ENCODE measurements around the gene GNAZ.
"Not testable (repeated sequence)": the region's sequence is repeated elsewhere in the genome, so short reads cannot be mapped to it uniquely, and the experiment has no call there.

GNAZ gene

DNA sequence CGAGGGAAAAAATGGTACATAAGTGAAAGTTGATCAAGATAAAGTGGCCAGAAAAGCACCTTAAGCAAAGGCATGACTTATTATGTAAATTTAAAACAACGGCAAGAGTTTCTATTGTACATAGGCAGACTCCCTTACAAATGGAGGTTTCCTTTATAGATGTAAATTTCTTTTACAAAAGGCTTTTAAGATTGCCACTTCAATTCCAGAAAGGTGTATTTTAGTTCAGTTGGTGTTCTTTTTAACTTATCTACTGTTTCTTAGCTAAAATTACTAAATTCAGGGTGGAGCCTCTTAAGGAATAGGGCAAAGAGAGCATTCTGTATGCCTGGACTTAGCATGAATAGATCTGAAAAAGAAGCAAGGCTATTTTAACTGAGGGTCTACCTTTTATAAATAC, 24.9 kb upstream of the GNAZ start:
- no peak for DNase-seq

DNA sequence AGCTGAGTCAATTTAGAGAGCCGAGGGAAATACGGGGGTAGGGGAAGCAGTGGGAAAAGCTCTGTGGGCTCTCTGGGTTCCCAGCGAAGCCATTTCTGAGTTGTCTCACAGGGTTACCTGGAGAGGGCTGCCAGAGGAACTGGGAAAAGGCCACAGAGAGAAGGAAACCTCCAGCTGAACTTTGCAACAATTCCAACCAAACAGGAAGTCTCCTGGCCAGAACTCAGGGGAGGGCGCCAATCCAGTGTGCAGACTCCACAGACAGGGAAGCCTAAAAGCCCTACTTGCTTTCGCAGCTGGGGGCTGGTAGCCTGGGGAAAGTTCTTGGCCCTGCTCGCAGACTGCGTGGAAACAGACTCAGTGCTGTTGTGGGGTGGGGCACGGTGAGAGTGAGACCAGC, 23.1 kb upstream of the GNAZ start:
- no peak for DNase-seq

DNA sequence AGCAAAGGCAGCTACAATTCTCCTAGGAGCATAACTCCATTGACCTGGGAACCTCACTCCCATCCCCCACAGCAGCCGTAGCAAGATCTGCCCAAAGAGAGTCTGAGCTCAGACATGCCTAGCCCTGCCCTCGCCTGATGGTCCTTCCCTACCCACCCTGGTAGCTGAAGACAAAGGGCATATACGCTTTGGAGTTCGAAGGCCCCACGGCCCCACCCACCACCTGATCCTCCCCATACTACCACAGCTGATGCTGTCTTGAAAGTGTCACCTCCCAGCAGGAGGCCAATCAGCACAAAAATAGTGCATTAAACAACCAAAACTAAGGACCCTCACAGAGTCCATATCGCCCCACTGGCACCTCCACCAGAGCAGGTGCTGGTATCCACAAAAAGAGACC, 22.6 kb upstream of the GNAZ start:
- DNase-seq = no peak

DNA sequence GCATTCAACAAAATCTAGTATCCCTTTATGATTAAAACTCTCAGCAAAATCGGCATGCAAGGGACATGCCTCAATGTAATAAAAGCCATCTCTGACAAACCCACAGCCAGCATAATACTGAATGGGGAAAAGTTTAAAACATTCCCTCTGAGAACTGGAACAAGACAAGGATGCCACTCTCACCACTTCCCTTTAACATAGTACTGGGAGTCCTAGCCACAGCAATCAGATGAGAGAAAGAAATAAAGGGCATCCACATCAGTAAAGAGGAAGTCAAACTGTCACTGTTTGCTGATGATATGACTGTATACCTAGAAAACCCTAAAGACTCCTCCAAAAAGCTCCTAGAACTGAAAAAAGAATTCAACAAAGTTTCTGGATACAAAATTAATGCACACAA, 19.8 kb upstream of the GNAZ start:
- DNase-seq = not testable (repeated sequence)

DNA sequence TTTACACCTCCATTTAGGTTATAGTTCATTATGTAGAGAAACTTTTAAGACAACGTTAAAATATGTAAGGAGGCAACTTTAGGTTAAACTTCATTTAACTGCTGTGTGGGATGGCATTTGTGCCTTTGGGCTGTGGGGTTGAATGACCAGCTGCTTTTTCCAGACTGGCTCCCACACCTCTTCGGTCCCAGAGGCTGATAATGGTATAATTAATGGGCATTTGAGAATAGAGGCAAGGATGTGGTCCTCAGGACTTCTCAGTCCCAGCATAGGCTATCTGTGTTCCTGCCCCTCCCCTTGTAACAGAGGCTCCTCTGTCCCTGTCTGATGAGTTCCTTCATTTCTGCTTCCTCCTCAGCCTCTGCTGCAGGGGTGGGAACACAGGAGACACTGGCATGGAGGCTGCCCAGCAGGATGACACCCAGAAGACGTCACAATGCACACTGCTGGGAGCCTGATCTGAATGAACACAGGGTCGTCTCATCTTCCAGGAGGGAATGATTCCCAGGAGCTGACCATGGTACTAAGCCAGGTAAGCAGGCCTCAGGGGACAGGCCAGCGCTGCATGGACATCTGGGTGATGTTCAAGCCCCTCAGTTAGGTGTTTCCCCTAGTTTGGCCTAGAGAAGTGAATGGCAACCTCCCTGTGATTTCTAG, 17.1 kb upstream of the GNAZ start:
- no peak for DNase-seq

DNA sequence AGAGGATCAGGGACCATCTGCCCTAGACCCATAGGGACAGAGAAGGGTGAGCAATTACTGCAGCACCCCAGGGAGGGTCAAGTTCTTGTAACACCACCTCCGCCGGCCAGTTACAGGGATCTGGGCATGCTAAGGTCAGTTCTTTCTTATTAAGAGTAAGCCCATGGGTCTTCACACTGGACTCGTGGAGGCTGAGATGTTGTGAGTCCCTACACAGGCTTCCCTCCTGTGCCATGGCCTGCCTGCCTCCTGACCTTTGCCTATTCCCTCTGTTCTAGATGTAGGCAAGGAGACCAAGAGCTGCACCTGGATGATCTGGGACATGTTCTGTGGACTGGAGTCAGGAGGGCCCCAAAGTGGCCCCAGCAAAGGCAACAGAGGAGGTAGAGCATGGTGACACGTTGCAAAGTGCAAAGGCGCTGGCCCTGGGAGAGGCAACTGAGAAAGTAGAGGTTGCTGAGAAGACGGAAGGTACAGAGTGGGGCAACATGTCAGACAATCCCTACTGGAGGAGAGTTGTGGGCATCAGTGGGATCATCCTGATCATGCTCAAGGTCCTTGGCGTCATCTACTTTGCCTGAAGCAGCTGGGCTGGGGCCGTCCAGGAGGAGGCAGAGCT, 16.3 kb upstream of the GNAZ start:
- no peak for DNase-seq

DNA sequence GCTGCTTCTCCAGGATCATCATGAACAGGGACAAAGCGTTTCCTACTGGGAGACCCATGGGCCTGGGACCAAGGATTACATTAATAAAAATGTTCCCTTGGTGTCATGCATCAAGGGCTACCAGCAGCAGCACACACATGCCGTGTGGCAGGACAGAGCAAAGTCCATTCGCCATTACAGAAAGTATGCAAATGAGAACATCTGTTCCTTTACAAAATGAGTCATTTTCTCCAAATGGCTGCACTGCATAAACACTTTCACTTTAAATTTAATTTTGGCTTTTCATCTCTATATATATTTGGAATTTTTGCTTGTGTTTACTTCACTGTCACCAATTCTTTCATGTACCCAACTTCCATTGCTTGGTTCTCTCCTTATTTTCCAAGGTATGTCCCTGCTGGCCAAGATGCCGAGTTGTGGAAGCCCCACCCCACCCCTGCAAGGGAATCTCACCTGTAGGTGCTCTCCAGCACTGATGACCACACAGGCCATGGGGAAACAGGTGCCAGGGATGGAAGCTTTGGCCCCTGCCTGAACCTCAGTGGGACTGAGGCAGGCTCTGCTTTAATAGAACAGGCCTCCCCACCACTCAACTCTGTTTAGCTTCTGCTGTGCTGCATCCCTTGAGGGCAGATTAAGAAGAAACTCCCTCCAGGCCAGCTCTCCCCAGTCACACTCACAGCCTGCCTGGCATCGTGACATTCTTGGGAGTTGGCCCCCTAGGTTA, 15.6 kb upstream of the GNAZ start:
- DNase-seq = no peak

DNA sequence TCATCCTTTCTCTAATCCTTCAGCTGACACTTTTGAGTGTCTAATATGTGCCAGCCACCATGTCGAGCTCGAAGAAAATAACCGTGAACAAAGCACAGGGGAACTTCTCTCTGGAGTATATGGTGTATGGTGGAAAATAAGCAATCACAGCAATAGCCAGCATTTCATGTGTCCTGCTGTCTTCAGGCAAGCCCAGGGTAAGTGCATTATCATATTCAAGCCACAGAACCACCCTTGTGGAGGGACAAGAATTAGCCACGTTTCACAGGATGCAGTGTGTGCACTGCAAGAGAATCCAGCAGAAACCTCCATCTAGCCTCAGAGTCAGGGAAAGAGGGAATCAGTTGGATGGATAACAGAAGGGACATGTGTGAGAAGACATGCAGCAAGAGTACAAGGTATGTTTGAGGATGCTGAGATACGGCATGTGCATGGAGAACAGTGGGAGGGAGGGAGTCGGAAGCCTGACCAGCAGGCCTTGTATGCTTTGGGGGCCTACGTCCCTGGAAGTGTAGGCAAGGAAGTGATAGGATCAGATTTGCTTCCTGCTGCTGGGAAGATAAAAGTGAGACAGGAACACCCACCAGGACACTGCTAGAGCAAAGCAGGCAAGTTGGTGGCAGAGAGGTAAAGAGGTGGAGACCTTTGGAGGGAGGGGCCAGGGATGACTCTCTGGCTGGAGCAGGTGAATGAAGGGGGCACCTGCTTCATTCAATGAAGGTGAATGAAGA, 14.7 kb upstream of the GNAZ start:
- no peak for DNase-seq

DNA sequence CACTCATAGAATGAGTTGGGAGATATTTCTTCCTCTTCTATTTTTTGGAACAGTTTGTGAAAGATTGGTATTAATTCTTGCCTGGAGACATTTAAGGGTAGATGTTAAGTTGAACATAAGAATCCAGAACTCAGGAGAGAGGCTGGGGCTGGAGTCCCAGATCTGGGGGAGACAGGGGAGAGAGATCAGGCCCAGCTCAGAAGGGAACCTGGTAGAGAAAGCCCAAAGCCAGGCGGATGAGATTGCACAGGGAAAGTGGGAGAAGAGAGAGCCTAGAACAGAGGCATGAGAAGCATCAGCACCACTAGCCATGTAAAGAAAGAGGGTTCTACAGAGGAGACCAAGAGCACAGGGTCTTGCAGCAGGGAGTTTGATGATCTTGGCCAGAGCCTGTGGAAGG, 13.0 kb upstream of the GNAZ start:
- no peak for DNase-seq

DNA sequence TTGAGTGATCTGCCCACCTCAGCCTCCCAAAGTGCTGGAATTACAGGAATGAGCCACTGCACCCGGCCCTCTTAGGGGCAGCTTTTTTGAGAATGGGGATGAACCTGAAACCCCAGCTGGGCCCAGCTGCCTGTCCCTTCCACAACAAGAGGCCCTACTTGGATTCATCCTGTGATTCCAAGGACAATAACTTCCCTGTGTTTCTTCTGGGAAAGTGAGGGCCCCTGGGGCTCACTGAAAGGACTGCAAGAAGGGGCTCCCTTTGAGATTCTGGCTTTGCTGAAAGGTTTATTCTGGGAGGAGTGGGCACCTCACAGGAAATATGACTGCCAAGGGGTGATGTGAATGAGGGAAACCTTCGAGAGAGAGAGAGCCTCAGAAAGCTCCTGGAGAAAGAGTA, 12.3 kb upstream of the GNAZ start:
- no peak for DNase-seq

DNA sequence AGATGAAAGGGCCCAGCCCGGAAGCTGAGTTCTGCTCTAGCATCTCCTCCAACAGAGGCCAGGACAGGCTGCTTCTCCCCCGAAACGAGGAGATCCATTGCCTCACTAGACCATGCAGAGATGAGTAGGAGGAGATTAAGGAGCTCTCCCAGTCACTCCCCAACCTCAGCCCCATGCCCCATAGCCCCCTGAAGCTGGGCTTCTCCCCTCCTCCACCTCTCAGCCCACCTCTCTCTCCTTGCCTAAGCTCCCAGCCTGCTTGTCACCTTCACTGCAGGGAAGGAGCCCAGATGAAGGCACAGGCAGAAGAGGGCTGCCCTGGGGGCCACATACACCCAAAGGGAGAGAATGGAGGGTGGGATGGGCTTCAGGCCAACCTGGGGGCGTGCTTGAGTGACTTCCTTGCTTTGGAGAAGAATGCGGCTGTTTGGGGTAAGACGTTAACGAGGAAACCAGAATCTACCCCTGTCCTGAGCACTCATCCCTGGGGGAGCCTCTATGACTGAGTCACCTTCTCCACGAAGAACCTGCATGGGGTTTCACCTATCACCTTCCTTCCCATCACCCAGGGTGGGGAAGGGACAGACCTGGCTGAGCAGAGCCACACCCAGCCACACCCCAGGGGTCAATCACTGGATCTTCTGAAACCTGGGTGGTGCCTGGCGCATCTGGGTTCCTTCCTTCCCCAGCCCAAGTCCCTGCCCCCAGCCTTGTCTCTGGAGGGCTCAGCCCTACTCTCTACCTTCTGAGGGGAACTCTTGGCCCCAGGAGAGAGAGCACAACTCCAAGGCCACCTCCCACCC, 11.6 kb upstream of the GNAZ start:
- DNase-seq = no peak

DNA sequence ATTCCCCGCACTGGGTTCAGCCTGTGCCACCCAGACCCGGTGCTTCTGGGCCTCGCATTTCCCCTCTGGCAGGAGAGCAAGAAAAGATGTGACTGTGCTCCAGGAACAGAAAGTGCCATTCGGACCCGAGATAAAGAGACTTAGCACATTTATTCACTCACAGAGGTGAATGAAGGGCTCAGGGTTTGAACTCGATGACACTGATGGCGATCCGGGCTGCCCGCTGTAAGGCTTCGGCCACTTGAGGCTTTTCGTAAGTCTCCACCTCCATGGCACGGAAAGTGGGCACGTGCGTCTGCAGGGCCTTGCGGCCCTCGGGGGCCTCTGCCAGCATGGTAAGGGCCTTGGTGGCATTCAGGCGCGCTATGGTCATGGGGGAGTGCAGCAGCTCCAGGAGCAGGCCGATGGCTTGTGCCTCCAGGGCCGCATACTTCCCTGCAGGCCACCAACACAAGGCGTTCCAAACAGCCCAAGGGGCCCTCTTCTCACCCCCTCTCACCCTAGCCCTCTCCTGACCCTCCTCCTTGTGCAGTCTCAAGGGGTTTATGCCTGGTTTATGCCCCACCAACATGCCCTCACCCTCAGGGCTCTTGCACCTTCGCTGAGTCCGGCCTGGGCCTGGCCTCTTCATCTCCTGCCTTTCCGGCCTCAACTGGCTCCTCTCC, 10.9 kb upstream of the GNAZ start:
- DNase-seq = no peak

DNA sequence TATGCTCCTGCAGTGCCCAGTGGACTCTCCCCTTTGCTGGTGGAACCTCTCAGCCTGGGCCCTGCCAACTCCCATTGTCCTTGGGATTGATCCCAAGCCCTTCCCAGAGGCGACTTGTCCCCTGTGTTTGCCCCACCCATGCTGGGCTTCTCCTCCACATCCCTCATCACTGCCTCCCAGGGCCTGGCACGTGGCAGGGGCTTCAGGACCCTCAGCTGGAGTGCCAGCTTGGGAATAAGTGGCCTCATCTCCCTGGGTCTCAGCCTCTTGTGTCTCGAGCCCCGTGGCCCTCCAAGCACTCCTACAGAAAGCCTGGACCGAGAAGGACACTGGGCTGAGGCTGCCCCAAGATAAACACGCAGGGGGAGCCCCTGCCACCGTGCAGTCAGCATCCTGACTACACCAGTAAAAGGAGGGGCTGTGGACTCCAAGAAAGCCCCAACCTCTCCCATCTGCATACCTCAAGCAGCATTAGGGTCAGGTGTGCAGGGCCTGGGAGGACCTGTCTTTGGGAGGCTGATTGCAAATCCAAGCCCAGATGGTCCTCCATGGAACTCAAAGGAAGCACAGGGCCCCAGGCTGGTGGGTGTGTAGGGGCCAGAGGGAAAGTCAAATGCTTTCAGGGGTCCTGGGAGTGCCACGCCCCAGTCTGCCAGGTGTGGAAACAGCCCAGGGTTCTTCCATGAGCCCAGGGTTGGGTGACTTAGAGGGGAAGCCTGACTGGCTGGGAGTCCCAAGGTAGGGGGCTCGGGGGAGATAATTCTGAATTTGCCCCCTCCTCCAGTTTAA, 9.5 kb upstream of the GNAZ start:
- no peak for DNase-seq

DNA sequence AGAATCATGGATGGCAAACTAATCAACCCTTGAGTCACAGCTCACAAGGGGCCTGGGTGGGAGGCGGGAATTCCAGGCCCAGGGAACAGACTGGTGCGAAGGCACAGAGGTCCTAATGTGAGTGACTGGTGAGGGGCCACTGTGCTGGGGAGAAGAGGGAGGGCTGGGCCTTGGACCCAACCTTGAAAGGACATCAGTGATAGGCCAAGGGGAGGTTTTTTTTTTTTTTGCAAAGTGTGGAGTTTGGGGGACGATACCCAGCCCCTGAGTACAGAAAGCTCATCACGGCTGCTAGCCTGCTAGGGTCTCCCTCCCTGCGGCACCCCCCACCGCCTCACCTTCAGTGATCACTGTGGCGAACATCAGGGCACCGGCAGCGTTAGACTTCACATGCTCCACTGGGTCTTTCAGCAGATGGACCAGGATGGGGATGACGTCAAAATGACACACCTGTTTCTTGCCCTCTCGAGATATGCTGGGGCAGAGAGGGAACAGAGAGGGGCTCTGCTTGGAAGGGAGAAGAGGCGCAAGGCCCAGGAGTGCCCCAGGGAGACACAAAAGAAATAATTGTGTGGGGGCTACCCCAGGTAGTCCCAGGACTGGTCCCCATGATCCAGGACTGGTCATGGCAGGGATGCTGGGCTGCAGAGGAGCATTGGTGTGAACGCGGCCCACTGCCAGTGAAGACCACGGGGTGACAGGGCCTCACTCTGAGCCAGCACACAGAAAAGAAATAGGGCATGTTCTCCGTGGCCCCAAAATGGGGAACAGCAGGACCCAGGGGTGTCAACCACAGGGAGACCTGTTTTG, 8.6 kb upstream of the GNAZ start:
- no peak for DNase-seq

DNA sequence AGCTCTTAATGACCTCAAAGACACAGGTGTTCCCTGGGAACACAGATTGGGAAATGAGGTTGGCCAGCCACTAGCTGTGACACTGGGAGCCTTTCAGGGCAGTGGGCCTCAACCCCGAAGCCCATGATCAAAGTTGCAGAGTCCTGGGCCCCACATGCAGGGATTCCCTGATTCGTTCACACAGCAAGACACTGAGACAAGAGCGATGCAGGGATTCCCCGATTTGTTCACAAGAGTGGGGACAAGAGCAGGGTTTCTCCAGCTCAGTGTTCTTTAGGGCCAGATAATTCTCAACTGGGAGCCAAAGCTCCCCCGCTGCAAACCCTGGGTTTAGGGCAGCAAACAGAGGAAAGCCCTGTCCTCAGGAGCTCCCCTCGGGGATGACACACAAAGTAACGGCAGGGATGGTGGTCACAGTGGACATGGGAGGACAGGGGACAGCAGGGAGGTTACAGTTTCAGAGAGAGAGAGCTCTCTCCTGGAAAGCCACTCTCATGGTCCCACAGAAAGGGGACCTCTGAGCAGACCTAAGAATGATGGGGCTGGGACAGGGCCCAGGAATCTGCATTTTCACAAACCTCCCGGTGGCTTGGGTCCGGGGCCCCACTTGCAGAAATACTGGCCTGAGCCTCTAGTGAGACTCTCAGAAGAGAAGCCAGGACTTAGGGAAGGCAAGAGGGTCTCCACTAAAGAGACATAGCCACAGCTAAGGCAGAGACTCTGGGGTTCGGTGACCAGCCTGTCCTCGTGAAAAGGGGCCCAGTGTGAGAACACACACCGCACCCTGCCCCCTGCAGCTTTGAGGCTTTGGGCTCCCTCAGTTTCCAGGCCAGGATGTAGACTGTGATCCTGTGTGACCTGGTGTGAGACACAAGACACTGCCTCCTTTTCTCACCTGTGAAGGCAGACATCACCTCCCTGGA, 7.4 kb upstream of the GNAZ start:
- no peak for DNase-seq

DNA sequence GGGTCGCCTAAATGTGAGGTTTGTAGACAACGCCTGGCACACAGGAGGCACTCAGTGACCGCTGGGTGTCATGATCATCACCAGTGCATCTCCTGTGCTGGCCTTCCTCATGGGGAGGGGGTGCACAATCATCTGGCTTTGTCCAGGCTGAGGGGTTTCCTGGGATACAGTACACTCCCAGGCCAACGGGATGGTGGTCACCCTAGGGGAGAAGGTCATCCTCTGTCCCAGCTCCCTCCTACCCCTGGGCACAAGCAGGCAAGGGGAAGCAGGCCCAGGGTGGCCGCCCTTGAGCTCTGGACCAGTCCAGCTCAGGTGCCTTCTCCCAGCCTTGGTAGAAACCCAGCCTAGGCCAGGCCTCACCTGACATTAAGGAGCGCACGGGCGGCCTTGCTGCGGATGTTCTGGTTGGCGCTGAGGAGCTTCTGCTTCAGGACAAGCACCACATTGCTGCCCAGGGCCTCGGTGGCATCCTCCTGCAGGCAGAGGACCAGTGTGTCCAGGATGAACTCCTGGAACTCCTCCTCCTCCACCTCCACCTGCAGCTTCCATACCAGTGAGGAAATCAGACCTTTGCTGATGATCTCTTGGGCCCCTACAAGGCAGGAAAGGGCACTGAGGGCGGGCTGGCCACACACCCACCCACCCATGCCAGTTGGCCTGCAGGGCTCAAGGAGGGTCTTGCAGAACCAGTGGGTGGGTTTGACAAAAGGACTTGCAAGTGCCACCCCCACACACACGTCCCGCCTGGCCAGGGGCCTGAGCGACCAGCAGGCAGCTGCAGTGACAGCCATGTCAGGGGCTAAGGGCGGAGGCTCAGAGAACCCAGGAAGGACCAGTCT, 6.6 kb upstream of the GNAZ start:
- no peak for DNase-seq

DNA sequence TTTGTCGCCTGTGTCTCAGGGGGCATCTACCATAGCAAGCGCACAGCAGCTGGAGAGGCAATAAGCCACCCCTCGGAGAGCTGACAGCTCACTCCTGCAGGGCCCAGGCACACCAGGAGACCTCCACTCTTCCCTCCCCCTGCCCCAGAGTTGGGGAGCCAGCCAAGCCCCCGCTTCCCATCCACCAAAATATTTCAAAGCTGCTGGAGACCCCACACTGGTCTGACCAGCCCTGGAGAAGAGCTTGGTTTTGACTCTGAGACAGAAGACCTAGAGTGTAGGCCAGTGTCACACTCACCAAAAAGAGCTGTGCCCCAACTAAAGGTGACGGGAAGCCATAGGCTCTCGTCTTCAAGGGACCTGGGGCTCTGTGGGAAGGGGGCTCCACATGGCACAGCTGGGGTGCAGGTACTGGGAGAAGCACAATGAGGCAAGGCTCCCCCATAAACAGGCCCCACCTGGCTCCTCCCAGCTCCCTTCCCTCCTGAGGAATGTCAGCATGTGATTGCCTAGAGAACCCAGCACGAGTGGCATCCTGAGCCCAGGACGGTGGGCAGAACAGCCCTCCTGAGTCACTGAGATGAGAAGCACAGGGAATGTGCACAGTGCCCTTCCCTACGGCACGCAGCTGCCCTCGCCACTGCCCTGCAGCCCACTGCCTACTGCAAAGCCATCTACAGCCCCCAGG, 5.8 kb upstream of the GNAZ start:
- DNase-seq = no peak

DNA sequence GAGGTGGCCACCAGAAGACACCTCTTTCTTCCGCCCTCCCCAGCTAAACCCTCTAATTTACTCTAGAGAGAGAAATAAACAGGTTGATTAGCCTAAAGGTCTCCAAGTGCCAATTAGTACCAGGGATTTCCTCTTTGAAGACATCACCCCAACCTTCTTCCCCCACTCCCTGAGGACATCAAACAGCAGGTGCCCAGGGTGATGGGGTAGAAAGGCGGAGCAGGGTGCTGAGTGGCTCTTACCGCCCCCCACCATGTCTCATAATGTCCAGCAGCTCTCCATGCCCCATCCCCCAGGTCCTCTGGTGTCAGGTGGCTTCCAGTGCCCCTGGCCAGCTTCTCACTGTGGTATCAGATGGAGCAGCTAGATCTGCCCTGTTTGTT, 5.3 kb upstream of the GNAZ start:
- DNase-seq = no peak

All from stimulated activated CD4-positive, alpha-beta T cell treated with anti-CD3 and anti-CD28 coated beads, Interleukin-1b, Interleukin-23, amount 100 ng/mL, for 48 hours (primary cell).